PC-3 (cell line): ENCODE measurements around the gene PLPP6. TPM values are rescaled to one million over a fixed set of nuclear protein-coding genes. Genes with fewer than 3 reads are reported as not detected.

Experiments
- ATAC-seq: fragments of 200-7000 bp; cut with Tn5 transposase; 2 replicates; pipeline ENCODE4 v1.9.1; 2020; ENCODE audit warnings: mild to moderate bottlenecking, moderate library complexity
- BruUV-seq: library from RNA; stranded (reverse); fragments of 400-500 nt; replicated peaks from 2 replicates; lab custom pipeline; 2021; lab: Mats Ljungman, UMichigan
- CTCF ChIA-PET: fragments of 300-600 bp; sonication (Branson Sonifier 250); formaldehyde crosslinking; loops from one replicate; lab custom pipeline; 2022; ENCODE audit warnings: antibody characterized with exemption; lab: Charles Lee
- POLR2A ChIA-PET: fragments of 300-600 bp; sonication (Branson Sonifier 250); formaldehyde crosslinking; loops from one replicate; lab custom pipeline; 2022; ENCODE audit warnings: antibody characterized with exemption; ENCODE audit not compliant: unreplicated experiment; lab: Charles Lee
- DNase-seq: peaks from one replicate; pipeline ENCODE4 v3.0.0-alpha.2; 2015
- H2AFZ ChIP-seq: fragments of 300-600 bp; sonication (generic); 2 replicates; pipeline ENCODE4 v1.6.0; 2016; ENCODE audit warnings: antibody characterized with exemption, low read length
- H3F3A ChIP-seq: fragments of 300-600 bp; sonication (generic); one replicate; pipeline ENCODE4 v1.6.0; 2017; ENCODE audit warnings: antibody characterized with exemption, low read length, control low read depth, mild to moderate bottlenecking; ENCODE audit not compliant: unreplicated experiment
- H3K27ac ChIP-seq: fragments of 300-600 bp; sonication (generic); 2 replicates; pipeline ENCODE4 v1.5.1; 2016; ENCODE audit warnings: mild to moderate bottlenecking, low read length
- H3K27me3 ChIP-seq: fragments of 300-600 bp; sonication (generic); 2 replicates; pipeline ENCODE4 v1.6.1; 2016; ENCODE audit warnings: low read length, mixed read lengths
- H3K36me3 ChIP-seq: fragments of 300-600 bp; sonication (generic); 2 replicates; pipeline ENCODE4 v1.6.1; 2016; ENCODE audit warnings: low read depth, mixed run types, low read length, mixed read lengths
- H3K4me1 ChIP-seq: fragments of 300-600 bp; sonication (generic); 2 replicates; pipeline ENCODE4 v1.5.1; 2016; ENCODE audit warnings: low read length; ENCODE audit not compliant: insufficient read depth
- H3K4me2 ChIP-seq: fragments of 300-600 bp; sonication (generic); 2 replicates; pipeline ENCODE4 v1.6.0; 2016; ENCODE audit warnings: low read length
- H3K4me3 ChIP-seq: fragments of 300-600 bp; sonication (generic); 2 replicates; pipeline ENCODE4 v1.5.1; 2016; ENCODE audit warnings: mild to moderate bottlenecking, low read length, mixed read lengths
- H3K79me2 ChIP-seq: fragments of 300-600 bp; sonication (generic); 2 replicates; pipeline ENCODE4 v1.6.1; 2017; ENCODE audit warnings: low read length, mixed read lengths
- H3K9ac ChIP-seq: fragments of 300-600 bp; sonication (generic); 2 replicates; pipeline ENCODE4 v1.6.0; 2016; ENCODE audit warnings: mild to moderate bottlenecking, low read length
- H3K9me2 ChIP-seq: fragments of 300-600 bp; sonication (generic); replicated peaks from 2 replicates; pipeline ENCODE4 v1.6.1; 2016; ENCODE audit warnings: mixed run types, low read length, mixed read lengths
- H3K9me3 ChIP-seq: fragments of 300-600 bp; sonication (generic); 2 replicates; pipeline ENCODE4 v1.6.1; 2016; ENCODE audit warnings: low read length, mixed read lengths
- H4K20me1 ChIP-seq: fragments of 300-600 bp; sonication (generic); 2 replicates; pipeline ENCODE4 v1.6.1; 2016; ENCODE audit warnings: low read length, mixed read lengths
- EZH2 ChIP-seq: fragments of 300-600 bp; sonication (generic); IDR thresholded peaks from one replicate; pipeline ENCODE4 v1.6.1; 2017; ENCODE audit warnings: antibody characterized with exemption, mild to moderate bottlenecking, low read length; ENCODE audit not compliant: unreplicated experiment
- EZH2phosphoT487 ChIP-seq: fragments of 300-600 bp; sonication (generic); IDR thresholded peaks from 2 replicates; pipeline ENCODE4 v1.6.1; 2018; ENCODE audit warnings: mild to moderate bottlenecking, antibody characterized with exemption, low read length, borderline replicate concordance
- intact Hi-C: fragments of 100-400 bp; cut with micrococcal nuclease; formaldehyde crosslinking; loops from 2 replicates; pipeline ENCODE4 v1.9.0; 2023
- total RNA-seq: library from RNA; depleted of rRNA; stranded (reverse); fragments of >200 nt; gene quantifications from 2 replicates; pipeline ENCODE4 v1.2.3, GENCODE V29; 2014
- TF ChIP-seq, protein P1 (sequence below): fragments of 300-600 bp; sonication (generic); conservative IDR thresholded peaks from 2 replicates; pipeline ENCODE4 v1.5.1; 2017; ENCODE audit warnings: antibody characterized with exemption, low read depth, mild to moderate bottlenecking, low read length

The PLPP6 gene
- total RNA-seq, 1 experiment from 2014 or later: 3.6 TPM

DNA sequence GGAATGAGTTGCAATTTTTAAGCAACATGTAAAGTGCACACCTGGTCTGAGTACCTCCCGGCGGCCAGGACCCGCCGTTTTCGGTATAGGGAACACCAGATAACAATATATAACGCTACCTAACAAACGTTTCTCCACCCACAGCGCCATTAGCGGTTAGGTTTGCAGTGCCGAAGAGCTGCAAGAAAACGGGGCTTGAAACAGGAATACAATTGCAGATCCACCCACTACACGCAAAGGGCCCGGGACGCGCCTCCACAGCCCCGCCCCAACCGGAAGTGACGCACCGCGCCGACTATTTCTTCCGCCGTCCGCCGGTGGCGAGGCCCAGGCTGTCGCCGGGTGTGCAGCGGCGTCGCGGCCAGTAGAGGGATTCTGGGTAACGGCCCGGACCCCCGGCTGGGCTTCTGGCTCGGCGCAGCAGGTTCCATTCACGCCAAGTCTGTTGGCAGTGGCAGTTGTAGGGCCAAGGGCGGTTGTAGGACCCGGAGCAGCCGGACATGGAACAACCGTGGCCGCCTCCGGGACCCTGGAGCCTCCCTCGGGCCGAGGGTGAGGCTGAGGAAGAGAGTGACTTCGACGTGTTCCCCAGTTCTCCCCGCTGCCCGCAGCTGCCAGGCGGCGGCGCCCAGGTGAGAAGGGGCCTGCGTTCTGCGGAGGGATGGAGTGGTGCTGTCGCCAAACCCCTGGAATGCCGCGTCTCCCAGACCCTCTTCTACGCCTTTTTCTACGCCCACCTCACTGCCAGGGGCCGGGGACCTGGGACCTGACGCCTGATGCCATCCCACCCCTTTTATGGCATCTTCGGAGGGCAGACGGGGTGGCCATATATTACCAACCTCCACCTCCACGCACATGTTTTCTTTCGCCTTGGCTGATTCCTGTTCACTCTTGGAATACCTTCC lies 17.4 kb downstream of the PLPP6 start, which contains the start of gene CDC37L1:
TSS of gene CDC37L1 (plus strand) at position 302 of the 905 bp plus-strand sequence. CDS start at position 501, 199 bp downstream.
- peak within 1 kb of the TSS; percentile 67 for H3K27ac ChIP-seq
- H3K4me2 ChIP-seq: peak within 1 kb of the TSS; percentile 90
- ChIA-PET CTCF (no interaction called here), POLR2A (interaction anchor here (0.6 to 0.7 kb wide), 2 partner anchors 346 to 431 kb away, joined by 3 to 4 read pairs; no protein-coding TSS in a partner anchor)
- H2AFZ ChIP-seq: peak within 1 kb of the TSS; percentile 97
- H3K27me3 ChIP-seq: no peaks in the 10 kb centered on the region
- peak within 1 kb of the TSS; percentile 89 for H3K4me3 ChIP-seq
- DNase-seq: peak; percentile 93
- no peaks in the 10 kb centered on the region for H3K36me3 ChIP-seq
- H3F3A ChIP-seq: no peaks in the 10 kb centered on the region
- no peaks in the 10 kb centered on the region for H3K9me3 ChIP-seq
- peaks cover 31% of the 10 kb centered on the region for H3K4me1 ChIP-seq
- no TSS peak for BruUV-seq
- H3K9me2 ChIP-seq: no peaks in the 10 kb centered on the region
- ATAC-seq: peak; percentile 89
- TF ChIP-seq EZH2phosphoT487: no peak
- TF ChIP-seq EZH2: no peak
- TF ChIP-seq, protein P1, sequence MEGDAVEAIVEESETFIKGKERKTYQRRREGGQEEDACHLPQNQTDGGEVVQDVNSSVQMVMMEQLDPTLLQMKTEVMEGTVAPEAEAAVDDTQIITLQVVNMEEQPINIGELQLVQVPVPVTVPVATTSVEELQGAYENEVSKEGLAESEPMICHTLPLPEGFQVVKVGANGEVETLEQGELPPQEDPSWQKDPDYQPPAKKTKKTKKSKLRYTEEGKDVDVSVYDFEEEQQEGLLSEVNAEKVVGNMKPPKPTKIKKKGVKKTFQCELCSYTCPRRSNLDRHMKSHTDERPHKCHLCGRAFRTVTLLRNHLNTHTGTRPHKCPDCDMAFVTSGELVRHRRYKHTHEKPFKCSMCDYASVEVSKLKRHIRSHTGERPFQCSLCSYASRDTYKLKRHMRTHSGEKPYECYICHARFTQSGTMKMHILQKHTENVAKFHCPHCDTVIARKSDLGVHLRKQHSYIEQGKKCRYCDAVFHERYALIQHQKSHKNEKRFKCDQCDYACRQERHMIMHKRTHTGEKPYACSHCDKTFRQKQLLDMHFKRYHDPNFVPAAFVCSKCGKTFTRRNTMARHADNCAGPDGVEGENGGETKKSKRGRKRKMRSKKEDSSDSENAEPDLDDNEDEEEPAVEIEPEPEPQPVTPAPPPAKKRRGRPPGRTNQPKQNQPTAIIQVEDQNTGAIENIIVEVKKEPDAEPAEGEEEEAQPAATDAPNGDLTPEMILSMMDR: peak; percentile 45
- intact Hi-C loops: loop anchor here (1.0 to 5.0 kb wide), 3 partner anchors 17 to 187 kb away; partner anchors contain the start of genes AK3, PLPP6 and SLC1A1
- peaks cover 37% of the 10 kb centered on the region for H3K79me2 ChIP-seq
- H4K20me1 ChIP-seq: no peaks in the 10 kb centered on the region
- H3K9ac ChIP-seq: peak within 1 kb of the TSS; percentile 87

DNA sequence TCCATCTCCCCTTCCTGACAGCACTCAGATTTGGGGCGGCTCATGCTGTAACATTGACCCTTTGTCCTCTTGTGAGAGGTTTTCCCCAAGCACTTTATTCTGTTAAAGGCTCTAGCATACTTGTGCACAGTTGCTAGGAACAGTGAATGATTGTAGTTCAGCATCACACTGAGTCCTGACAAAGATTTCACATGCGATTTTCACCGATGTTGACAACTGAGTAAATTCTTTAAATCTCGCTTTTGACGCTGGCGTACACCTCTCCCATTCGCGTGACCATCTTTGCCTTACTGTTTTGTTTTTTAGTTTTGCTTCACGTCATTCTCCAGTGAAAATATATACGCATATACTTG lies 18.1 kb downstream of the PLPP6 start:
- H3K4me2 ChIP-seq: peak overlapping the region; percentile 90
- no peaks in the 10 kb centered on the region for H3K27me3 ChIP-seq
- DNase-seq: no peak
- no TSS peak for BruUV-seq
- no peaks in the 10 kb centered on the region for H3K9me3 ChIP-seq
- H3K9me2 ChIP-seq: no peaks in the 10 kb centered on the region
- H3K4me1 ChIP-seq: peaks cover 25% of the 10 kb centered on the region
- H2AFZ ChIP-seq: peak overlapping the region; percentile 84
- H4K20me1 ChIP-seq: no peaks in the 10 kb centered on the region
- peaks cover 37% of the 10 kb centered on the region for H3K79me2 ChIP-seq
- peak; percentile 4 for ATAC-seq
- H3F3A ChIP-seq: no peaks in the 10 kb centered on the region
- H3K27ac ChIP-seq: peak overlapping the region; percentile 67
- H3K4me3 ChIP-seq: peak overlapping the region; percentile 89
- ChIA-PET CTCF (no interaction called here), POLR2A (no interaction called here)
- intact Hi-C loops: no loop called here
- H3K9ac ChIP-seq: peak overlapping the region; percentile 87
- TF ChIP-seq EZH2: no peak
- TF ChIP-seq, protein P1: no peak
- no peak for TF ChIP-seq EZH2phosphoT487
- H3K36me3 ChIP-seq: no peaks in the 10 kb centered on the region
